ENCODE data around the gene PRKRA. TPM values are rescaled to one million over a fixed set of nuclear protein-coding genes. Genes with fewer than 3 reads are reported as not detected.

The PRKRA gene
- total and polyA plus RNA-seq, 9 of the 15 experiments (the other 6 are each of a cell fraction or from before 2014, with no cell fraction given) = 14.1 to 78.1 (median 52.3) TPM

DNA sequence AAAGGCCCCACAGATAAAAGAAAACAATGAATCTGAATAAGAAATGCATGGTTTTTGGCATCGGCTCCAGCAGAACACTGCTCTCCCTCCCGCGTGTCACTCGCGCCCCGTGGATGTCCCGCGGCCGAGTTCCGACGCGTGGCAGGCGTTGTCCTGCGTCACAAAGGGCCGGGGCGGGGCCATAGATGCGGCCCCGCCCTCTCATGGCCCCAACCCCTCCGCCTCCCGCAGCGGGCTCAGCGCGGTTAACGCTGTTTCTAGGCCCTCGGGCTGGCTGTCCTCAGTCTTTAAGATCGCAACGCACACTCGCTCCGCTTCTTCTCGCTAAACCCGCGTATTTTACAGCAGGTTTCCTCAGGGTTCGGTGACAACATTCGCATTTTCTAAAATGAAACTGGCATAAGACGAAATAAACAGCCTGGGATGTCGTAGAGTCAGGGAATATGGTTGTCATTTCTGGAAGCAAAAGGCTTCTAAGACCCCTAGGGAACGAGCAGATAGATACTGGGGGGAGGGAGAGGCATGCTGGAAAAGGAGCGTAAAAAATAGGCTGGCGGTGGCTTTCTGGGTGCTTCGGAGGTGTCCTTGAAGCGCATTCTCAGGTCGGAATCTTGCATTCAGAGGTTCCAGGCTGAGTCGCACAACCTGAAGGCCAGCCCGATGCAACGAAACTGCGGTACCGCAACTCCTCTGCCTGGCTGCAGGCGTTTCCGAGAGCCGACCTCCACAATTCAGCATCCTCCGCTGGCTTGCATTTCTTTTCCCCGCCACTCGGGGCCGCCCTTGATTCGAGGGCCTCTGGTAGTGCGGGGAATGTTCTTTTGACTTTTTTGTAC is 27.7 kb upstream of the PRKRA start, which contains the start of gene FKBP7 (continued):
- TF ChIP-seq, protein P1, sequence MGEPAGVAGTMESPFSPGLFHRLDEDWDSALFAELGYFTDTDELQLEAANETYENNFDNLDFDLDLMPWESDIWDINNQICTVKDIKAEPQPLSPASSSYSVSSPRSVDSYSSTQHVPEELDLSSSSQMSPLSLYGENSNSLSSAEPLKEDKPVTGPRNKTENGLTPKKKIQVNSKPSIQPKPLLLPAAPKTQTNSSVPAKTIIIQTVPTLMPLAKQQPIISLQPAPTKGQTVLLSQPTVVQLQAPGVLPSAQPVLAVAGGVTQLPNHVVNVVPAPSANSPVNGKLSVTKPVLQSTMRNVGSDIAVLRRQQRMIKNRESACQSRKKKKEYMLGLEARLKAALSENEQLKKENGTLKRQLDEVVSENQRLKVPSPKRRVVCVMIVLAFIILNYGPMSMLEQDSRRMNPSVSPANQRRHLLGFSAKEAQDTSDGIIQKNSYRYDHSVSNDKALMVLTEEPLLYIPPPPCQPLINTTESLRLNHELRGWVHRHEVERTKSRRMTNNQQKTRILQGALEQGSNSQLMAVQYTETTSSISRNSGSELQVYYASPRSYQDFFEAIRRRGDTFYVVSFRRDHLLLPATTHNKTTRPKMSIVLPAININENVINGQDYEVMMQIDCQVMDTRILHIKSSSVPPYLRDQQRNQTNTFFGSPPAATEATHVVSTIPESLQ (CRISPR knock-in tag; IDR thresholded peaks at IDR 0.05) = peak; percentile 76; the same call in 1 of the 2 replicates
- TF ChIP-seq RBM17 (IDR thresholded peaks at IDR 0.05; ENCODE audit: borderline replicate concordance, low read depth, low read length) = no peak
- no peak for TF ChIP-seq SLC30A9 (CRISPR knock-in tag; IDR thresholded peaks at IDR 0.05)
- 0 out of 4 replicates have a peak, but pooled peaks of 1 of the 2 experiments have one; percentile 6 for TF ChIP-seq ZMIZ1 (IDR thresholded peaks at IDR 0.05; ENCODE audit: low read depth in 2 of 2, low read length in 2 of 2)
- TF ChIP-seq ZNF668 (CRISPR knock-in tag; IDR thresholded peaks at IDR 0.05) = no peak
- peak; percentile 57 to 64 for TF ChIP-seq NRF1 (conservative IDR thresholded peaks at IDR 0.05 in 1 of 2, IDR thresholded peaks at IDR 0.05 in 1 of 2)
- no peak for TF ChIP-seq ZC3H4 (CRISPR knock-in tag; IDR thresholded peaks at IDR 0.05; ENCODE audit: borderline replicate concordance)
- TF ChIP-seq HNRNPUL1 (IDR thresholded peaks at IDR 0.05; ENCODE audit: low read length) = no peak
- TF ChIP-seq, protein P2, sequence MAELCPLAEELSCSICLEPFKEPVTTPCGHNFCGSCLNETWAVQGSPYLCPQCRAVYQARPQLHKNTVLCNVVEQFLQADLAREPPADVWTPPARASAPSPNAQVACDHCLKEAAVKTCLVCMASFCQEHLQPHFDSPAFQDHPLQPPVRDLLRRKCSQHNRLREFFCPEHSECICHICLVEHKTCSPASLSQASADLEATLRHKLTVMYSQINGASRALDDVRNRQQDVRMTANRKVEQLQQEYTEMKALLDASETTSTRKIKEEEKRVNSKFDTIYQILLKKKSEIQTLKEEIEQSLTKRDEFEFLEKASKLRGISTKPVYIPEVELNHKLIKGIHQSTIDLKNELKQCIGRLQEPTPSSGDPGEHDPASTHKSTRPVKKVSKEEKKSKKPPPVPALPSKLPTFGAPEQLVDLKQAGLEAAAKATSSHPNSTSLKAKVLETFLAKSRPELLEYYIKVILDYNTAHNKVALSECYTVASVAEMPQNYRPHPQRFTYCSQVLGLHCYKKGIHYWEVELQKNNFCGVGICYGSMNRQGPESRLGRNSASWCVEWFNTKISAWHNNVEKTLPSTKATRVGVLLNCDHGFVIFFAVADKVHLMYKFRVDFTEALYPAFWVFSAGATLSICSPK (IDR thresholded peaks at IDR 0.05; ENCODE audit: borderline replicate concordance) = peak; percentile 92; the same call in 1 of the 2 replicates
- no peak for TF ChIP-seq ZZZ3 (IDR thresholded peaks at IDR 0.05)
- TF ChIP-seq XRCC5 (IDR thresholded peaks at IDR 0.05; ENCODE audit: low read depth, low read length) = no peak; the same call in 1 of the 2 replicates
- no peak for TF ChIP-seq U2AF2 (optimal IDR thresholded peaks at IDR 0.05; ENCODE audit: low read depth, low read length)
- no peak; the same call in 1 of the 2 replicates for TF ChIP-seq ZNF175 (CRISPR knock-in tag; IDR thresholded peaks at IDR 0.05; ENCODE audit: low read depth)
- TF ChIP-seq ZNF766 (CRISPR knock-in tag; conservative IDR thresholded peaks at IDR 0.05) = 0 out of 2 replicates have a peak, but pooled peaks have one; percentile 12
- TF ChIP-seq ARNT (IDR thresholded peaks at IDR 0.05) = peak in 1 of 2 experiments; percentile 57; a peak in 1 of 4 replicates
- TF ChIP-seq HLTF (IDR thresholded peaks at IDR 0.05) = no peak
- TF ChIP-seq MAZ (CRISPR knock-in tag; conservative IDR thresholded peaks at IDR 0.05 in 1 of 2, IDR thresholded peaks at IDR 0.05 in 1 of 2) = peak; percentile 67 to 84
- TF ChIP-seq PTTG1 (tag; IDR thresholded peaks at IDR 0.05; ENCODE audit: low read depth) = no peak
- TF ChIP-seq ZNF274 (IDR thresholded peaks at IDR 0.05; ENCODE audit: borderline replicate concordance, low read depth, low read length) = no peak
- TF ChIP-seq SAP30 (IDR thresholded peaks at IDR 0.05; ENCODE audit: borderline replicate concordance, insufficient read depth, low read depth, low read length, poor library complexity, severe bottlenecking) = no peak

Measured in K562 (cell line).